HEK293 (cell line): ENCODE measurements around the gene MCRIP2.

Experiments
- BCL11A ChIP-seq: fragments of 450-650 bp; formaldehyde crosslinking; IDR thresholded peaks from 2 replicates; pipeline ENCODE4 v1.5.1; 2016; ENCODE audit warnings: low read depth, missing biosample characterization, missing genetic modification characterization
- HOXD13 ChIP-seq: sonication (generic); formaldehyde crosslinking; IDR thresholded peaks from 2 replicates; pipeline ENCODE4 v1.8.0; 2022; ENCODE audit warnings: missing genetic modification reagents, borderline replicate concordance
- MEIS1 ChIP-seq: sonication (generic); formaldehyde crosslinking; IDR thresholded peaks from 2 replicates; pipeline ENCODE4 v1.8.1; 2022; ENCODE audit warnings: missing genetic modification reagents, mild to moderate bottlenecking, borderline replicate concordance
- PBX3 ChIP-seq: sonication (generic); formaldehyde crosslinking; IDR thresholded peaks from 2 replicates; pipeline ENCODE4 v1.8.1; 2022; ENCODE audit warnings: mild to moderate bottlenecking, moderate library complexity, missing genetic modification reagents
- SCRT2 ChIP-seq: fragments of 450-650 bp; formaldehyde crosslinking; IDR thresholded peaks from 2 replicates; pipeline ENCODE4 v1.5.1; 2016; ENCODE audit warnings: missing biosample characterization, missing genetic modification characterization
- SETDB1 ChIP-seq: IDR thresholded peaks from one replicate; pipeline ENCODE4 v1.6.1; 2017; ENCODE audit warnings: mild to moderate bottlenecking, low read length, moderate library complexity, mixed read lengths; ENCODE audit not compliant: insufficient read length
- WT1 ChIP-seq: fragments of 450-650 bp; formaldehyde crosslinking; IDR thresholded peaks from 2 replicates; pipeline ENCODE4 v1.5.1; 2016; ENCODE audit warnings: missing biosample characterization, missing genetic modification characterization
- YY2 ChIP-seq: fragments of 450-650 bp; formaldehyde crosslinking; IDR thresholded peaks from 2 replicates; pipeline ENCODE4 v1.5.1; 2016; ENCODE audit warnings: missing biosample characterization, missing genetic modification characterization
- ZBTB1 ChIP-seq: fragments of 450-650 bp; formaldehyde crosslinking; IDR thresholded peaks from 2 replicates; pipeline ENCODE4 v1.5.1; 2016; ENCODE audit warnings: missing biosample characterization, missing genetic modification characterization
- ZBTB10 ChIP-seq: fragments of 450-650 bp; formaldehyde crosslinking; IDR thresholded peaks from 2 replicates; pipeline ENCODE4 v1.5.1; 2016; ENCODE audit warnings: missing biosample characterization, missing genetic modification characterization
- ZBTB17 ChIP-seq: fragments of 450-650 bp; formaldehyde crosslinking; IDR thresholded peaks from 2 replicates; pipeline ENCODE4 v1.5.1; 2016; ENCODE audit warnings: missing biosample characterization, missing genetic modification characterization
- ZBTB20 ChIP-seq: fragments of 450-650 bp; formaldehyde crosslinking; IDR thresholded peaks from 2 replicates; pipeline ENCODE4 v1.5.1; 2016; ENCODE audit warnings: missing biosample characterization, missing genetic modification characterization
- ZBTB21 ChIP-seq: fragments of 450-650 bp; formaldehyde crosslinking; IDR thresholded peaks from 2 replicates; pipeline ENCODE4 v1.5.1; 2017; ENCODE audit warnings: missing biosample characterization, missing genetic modification characterization
- ZFP3 ChIP-seq: fragments of 450-650 bp; formaldehyde crosslinking; IDR thresholded peaks from 2 replicates; pipeline ENCODE4 v1.5.1; 2016; ENCODE audit warnings: low read depth, missing biosample characterization, missing genetic modification characterization
- ZFP37 ChIP-seq: fragments of 450-650 bp; formaldehyde crosslinking; IDR thresholded peaks from 2 replicates; pipeline ENCODE4 v1.5.1; 2016; ENCODE audit warnings: missing biosample characterization, missing genetic modification characterization
- ZNF10 ChIP-seq: fragments of 450-650 bp; formaldehyde crosslinking; IDR thresholded peaks from 2 replicates; pipeline ENCODE4 v1.5.1; 2017; ENCODE audit warnings: missing biosample characterization, missing genetic modification characterization
- ZNF155 ChIP-seq: fragments of 450-650 bp; formaldehyde crosslinking; IDR thresholded peaks from 2 replicates; pipeline ENCODE4 v1.5.1; 2016; ENCODE audit warnings: missing biosample characterization, missing genetic modification characterization
- ZNF292 ChIP-seq: fragments of 450-650 bp; formaldehyde crosslinking; IDR thresholded peaks from 2 replicates; pipeline ENCODE4 v1.5.1; 2016; ENCODE audit warnings: low read depth, missing biosample characterization, missing genetic modification characterization, borderline replicate concordance
- ZNF341 ChIP-seq: fragments of 450-650 bp; formaldehyde crosslinking; IDR thresholded peaks from 2 replicates; pipeline ENCODE4; 2016; ENCODE audit warnings: low read depth, missing biosample characterization, missing genetic modification characterization
- ZNF426 ChIP-seq: fragments of 450-650 bp; formaldehyde crosslinking; IDR thresholded peaks from 2 replicates; pipeline ENCODE4 v1.5.1; 2017; ENCODE audit warnings: missing biosample characterization, missing genetic modification characterization, mild to moderate bottlenecking, inconsistent platforms, moderate library complexity
- ZNF473 ChIP-seq: fragments of 450-650 bp; formaldehyde crosslinking; IDR thresholded peaks from 2 replicates; pipeline ENCODE4 v1.5.1; 2017; ENCODE audit warnings: missing biosample characterization, missing genetic modification characterization
- ZNF48 ChIP-seq: fragments of 450-650 bp; formaldehyde crosslinking; IDR thresholded peaks from 2 replicates; pipeline ENCODE4 v1.5.1; 2016; ENCODE audit warnings: missing biosample characterization, missing genetic modification characterization
- ZNF501 ChIP-seq: fragments of 450-650 bp; formaldehyde crosslinking; IDR thresholded peaks from 2 replicates; pipeline ENCODE4 v1.5.1; 2016; ENCODE audit warnings: missing biosample characterization, missing genetic modification characterization
- ZNF600 ChIP-seq: fragments of 450-650 bp; formaldehyde crosslinking; IDR thresholded peaks from 2 replicates; pipeline ENCODE4 v1.5.1; 2016; ENCODE audit warnings: missing biosample characterization, missing genetic modification characterization
- ZNF610 ChIP-seq: fragments of 450-650 bp; formaldehyde crosslinking; IDR thresholded peaks from 2 replicates; pipeline ENCODE4 v1.5.1; 2016; ENCODE audit warnings: missing biosample characterization, missing genetic modification characterization, borderline replicate concordance
- ZNF707 ChIP-seq: fragments of 450-650 bp; formaldehyde crosslinking; IDR thresholded peaks from 2 replicates; pipeline ENCODE4 v1.5.1; 2016; ENCODE audit warnings: missing biosample characterization, missing genetic modification characterization
- ZNF791 ChIP-seq: fragments of 450-650 bp; formaldehyde crosslinking; IDR thresholded peaks from 2 replicates; pipeline ENCODE4 v1.5.1; 2016; ENCODE audit warnings: missing biosample characterization, missing genetic modification characterization
- ZSCAN16 ChIP-seq: fragments of 450-650 bp; formaldehyde crosslinking; IDR thresholded peaks from 2 replicates; pipeline ENCODE4 v1.5.1; 2016; ENCODE audit warnings: missing biosample characterization, missing genetic modification characterization
- ZXDB ChIP-seq: fragments of 450-650 bp; formaldehyde crosslinking; IDR thresholded peaks from 2 replicates; pipeline ENCODE4 v1.5.1; 2016; ENCODE audit warnings: missing biosample characterization, missing genetic modification characterization
- TF ChIP-seq, protein P1 (sequence below): fragments of 450-650 bp; formaldehyde crosslinking; IDR thresholded peaks from 2 replicates; pipeline ENCODE4 v1.5.1; 2017; ENCODE audit warnings: missing biosample characterization, missing genetic modification characterization
- TF ChIP-seq, protein P2 (sequence below): fragments of 450-650 bp; formaldehyde crosslinking; IDR thresholded peaks from 2 replicates; pipeline ENCODE4 v1.5.1; 2016; ENCODE audit warnings: missing biosample characterization, missing genetic modification characterization
- TF ChIP-seq, protein P3 (sequence below): fragments of 450-650 bp; formaldehyde crosslinking; IDR thresholded peaks from 2 replicates; pipeline ENCODE4 v1.5.1; 2016; ENCODE audit warnings: missing biosample characterization, missing genetic modification characterization
- TF ChIP-seq, protein P4 (sequence below): fragments of 450-650 bp; formaldehyde crosslinking; IDR thresholded peaks from 2 replicates; pipeline ENCODE4 v1.5.1; 2016; ENCODE audit warnings: missing biosample characterization, missing genetic modification characterization

MCRIP2 gene

GRCh38 chr16:680967-681745 is 39.5 kb downstream of the MCRIP2 start (continued):
- TF ChIP-seq, protein P1, sequence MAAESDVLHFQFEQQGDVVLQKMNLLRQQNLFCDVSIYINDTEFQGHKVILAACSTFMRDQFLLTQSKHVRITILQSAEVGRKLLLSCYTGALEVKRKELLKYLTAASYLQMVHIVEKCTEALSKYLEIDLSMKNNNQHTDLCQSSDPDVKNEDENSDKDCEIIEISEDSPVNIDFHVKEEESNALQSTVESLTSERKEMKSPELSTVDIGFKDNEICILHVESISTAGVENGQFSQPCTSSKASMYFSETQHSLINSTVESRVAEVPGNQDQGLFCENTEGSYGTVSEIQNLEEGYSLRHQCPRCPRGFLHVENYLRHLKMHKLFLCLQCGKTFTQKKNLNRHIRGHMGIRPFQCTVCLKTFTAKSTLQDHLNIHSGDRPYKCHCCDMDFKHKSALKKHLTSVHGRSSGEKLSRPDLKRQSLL (tag by site-specific recombination), result peak; percentile 49
- TF ChIP-seq ZNF10 (tag by site-specific recombination) (no peak), SETDB1 (no peak), ZNF501 (tag by site-specific recombination) (0 out of 2 replicates have a peak, but pooled peaks have one; percentile 16), ZNF707 (tag by site-specific recombination) (0 out of 2 replicates have a peak, but pooled peaks have one; percentile 32), ZNF48 (tag by site-specific recombination) (no peak), ZSCAN16 (peak; percentile 89), SCRT2 (tag by site-specific recombination) (0 out of 2 replicates have a peak, but pooled peaks have one; percentile 10), BCL11A (tag by site-specific recombination) (no peak; the same call in 1 of the 2 replicates), ZNF473 (tag by site-specific recombination) (no peak), ZNF600 (tag by site-specific recombination) (peak; percentile 61; the same call in 1 of the 2 replicates), YY2 (tag by site-specific recombination) (no peak), ZNF341 (tag by site-specific recombination) (peak; percentile 83), WT1 (tag by site-specific recombination) (no peak), ZNF791 (tag by site-specific recombination) (no peak), ZBTB1 (tag by site-specific recombination) (no peak; the same call in 1 of the 2 replicates), ZFP3 (tag by site-specific recombination) (no peak), HOXD13 (0 out of 2 replicates have a peak, but pooled peaks have one; percentile 11), ZNF292 (tag by site-specific recombination) (no peak), ZFP37 (tag by site-specific recombination) (peak; percentile 48; the same call in 1 of the 2 replicates), ZXDB (tag by site-specific recombination) (no peak), ZBTB10 (tag by site-specific recombination) (no peak), ZBTB21 (tag by site-specific recombination) (no peak), PBX3 (peak; percentile 49), ZNF155 (tag by site-specific recombination) (no peak), ZNF610 (tag by site-specific recombination) (peak; percentile 98), ZBTB17 (peak; percentile 86), MEIS1 (CRISPR knock-in tag) (no peak), ZNF426 (tag by site-specific recombination) (no peak), ZBTB20 (peak; percentile 9; the same call in 1 of the 2 replicates)
- TF ChIP-seq, protein P2, sequence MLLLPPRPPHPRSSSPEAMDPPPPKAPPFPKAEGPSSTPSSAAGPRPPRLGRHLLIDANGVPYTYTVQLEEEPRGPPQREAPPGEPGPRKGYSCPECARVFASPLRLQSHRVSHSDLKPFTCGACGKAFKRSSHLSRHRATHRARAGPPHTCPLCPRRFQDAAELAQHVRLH (tag by site-specific recombination), result no peak
- TF ChIP-seq, protein P3, sequence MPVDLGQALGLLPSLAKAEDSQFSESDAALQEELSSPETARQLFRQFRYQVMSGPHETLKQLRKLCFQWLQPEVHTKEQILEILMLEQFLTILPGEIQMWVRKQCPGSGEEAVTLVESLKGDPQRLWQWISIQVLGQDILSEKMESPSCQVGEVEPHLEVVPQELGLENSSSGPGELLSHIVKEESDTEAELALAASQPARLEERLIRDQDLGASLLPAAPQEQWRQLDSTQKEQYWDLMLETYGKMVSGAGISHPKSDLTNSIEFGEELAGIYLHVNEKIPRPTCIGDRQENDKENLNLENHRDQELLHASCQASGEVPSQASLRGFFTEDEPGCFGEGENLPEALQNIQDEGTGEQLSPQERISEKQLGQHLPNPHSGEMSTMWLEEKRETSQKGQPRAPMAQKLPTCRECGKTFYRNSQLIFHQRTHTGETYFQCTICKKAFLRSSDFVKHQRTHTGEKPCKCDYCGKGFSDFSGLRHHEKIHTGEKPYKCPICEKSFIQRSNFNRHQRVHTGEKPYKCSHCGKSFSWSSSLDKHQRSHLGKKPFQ (tag by site-specific recombination), result no peak
- TF ChIP-seq, protein P4, sequence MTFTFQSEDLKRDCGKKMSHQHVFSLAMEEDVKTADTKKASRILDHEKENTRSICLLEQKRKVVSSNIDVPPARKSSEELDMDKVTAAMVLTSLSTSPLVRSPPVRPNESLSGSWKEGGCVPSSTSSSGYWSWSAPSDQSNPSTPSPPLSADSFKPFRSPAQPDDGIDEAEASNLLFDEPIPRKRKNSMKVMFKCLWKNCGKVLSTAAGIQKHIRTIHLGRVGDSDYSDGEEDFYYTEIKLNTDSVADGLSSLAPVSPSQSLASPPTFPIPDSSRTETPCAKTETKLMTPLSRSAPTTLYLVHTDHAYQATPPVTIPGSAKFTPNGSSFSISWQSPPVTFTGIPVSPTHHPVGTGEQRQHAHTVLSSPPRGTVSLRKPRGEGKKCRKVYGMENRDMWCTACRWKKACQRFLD (tag by site-specific recombination), result no peak
- TF ChIP-seq, all 188 proteins: peak for 26
